Measurements from ENCODE around the gene CEACAM4.

The CEACAM4 gene

GRCh38 chr19:41627966-41628675 lies 1.2 kb upstream of the CEACAM4 start:
- TF ChIP-seq CTCF (IDR thresholded peaks at IDR 0.05; ENCODE audit: low read depth, low read length) = no peak
- no peak overlapping the region for H3K4me3 ChIP-seq (ENCODE audit: low read depth, low read length)
- no peak for DNase-seq
- H3K36me3 ChIP-seq = no peaks in the 10 kb centered on the region
- no peaks in the 10 kb centered on the region for H3K9me3 ChIP-seq
- H3K4me1 ChIP-seq = no peaks in the 10 kb centered on the region
- peaks cover 30% of the 10 kb centered on the region for H3K27me3 ChIP-seq

DNA sequence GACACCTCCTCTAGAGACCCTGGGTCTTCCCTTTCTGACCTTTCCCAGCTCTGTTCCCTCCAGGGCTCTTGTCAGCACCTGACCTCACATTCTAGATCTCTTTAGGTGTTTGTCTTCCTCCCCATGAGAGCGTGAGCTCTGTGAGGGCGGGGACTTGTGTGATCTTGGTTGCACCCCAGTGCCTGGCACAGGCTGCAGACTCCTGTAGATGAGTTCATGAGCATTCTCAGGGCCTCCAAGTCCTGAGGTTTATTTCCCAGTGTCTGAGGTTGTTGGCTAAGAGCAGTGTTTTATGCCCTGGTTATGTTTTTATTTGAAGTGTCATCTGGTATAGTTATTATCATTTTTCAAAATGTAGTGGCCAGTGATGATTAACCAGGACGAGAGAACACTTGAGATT lies 596 bp downstream of the CEACAM4 start:
- Histone ChIP-seq H3K9me3 (no peaks in the 10 kb centered on the region), H3K4me3 (ENCODE audit: low read depth, low read length) (no peak overlapping the region), H3K36me3 (no peaks in the 10 kb centered on the region), H3K27me3 (peaks cover 26% of the 10 kb centered on the region), H3K4me1 (no peaks in the 10 kb centered on the region)
- TF ChIP-seq CTCF (IDR thresholded peaks at IDR 0.05; ENCODE audit: low read depth, low read length) = no peak
- DNase-seq = no peak

DNA sequence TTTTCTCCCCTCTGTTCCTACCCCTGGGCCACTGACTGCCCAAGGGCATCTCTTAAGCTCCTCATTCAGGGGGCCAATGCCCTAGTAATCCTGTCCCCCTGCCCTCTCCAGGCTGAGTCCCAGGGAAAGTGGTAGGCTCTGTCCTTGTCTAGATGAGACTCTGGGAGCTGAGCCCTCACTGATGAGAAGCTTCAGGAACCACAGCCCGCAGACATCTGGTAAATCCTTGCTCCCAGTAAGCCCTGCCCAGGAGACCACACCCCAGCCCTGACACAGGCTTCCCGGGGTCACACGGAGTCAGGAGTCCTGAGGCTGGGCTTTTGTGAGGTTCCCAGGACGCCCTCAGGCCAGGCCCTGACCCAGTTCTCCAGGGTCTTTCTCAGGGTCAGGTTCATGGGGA lies 1.9 kb downstream of the CEACAM4 start:
- H3K27me3 ChIP-seq = peaks cover 22% of the 10 kb centered on the region
- no peak for DNase-seq

DNA sequence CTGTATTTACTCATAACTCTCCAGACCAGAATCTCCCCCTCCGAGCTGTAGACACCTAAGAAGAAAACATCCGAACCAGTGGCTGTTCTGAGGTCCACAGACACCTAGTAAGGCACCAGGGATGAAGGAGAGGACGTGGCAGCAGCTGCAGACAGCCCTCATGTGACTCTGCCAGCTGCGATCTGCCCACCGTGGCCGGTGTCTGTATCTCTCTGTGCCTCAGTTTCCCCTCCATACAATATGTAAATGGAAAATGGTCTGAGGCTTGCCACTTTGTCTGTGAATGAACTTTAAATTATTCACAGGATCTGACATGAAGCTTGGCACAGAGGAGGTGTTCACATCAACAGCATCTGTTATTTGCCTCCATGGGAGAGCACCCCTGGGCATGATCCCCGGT lies 2.4 kb downstream of the CEACAM4 start:
- Histone ChIP-seq H3K9me3 (no peaks in the 10 kb centered on the region), H3K27me3 (peaks cover 20% of the 10 kb centered on the region), H3K4me1 (no peaks in the 10 kb centered on the region), H3K4me3 (ENCODE audit: low read depth, low read length) (no peak overlapping the region), H3K36me3 (no peaks in the 10 kb centered on the region)
- DNase-seq = no peak
- no peak for TF ChIP-seq CTCF (IDR thresholded peaks at IDR 0.05; ENCODE audit: low read depth, low read length)

More for the DNA sequence above, 1.9 kb downstream of the CEACAM4 start:
- Histone ChIP-seq H3K9me3 (no peaks in the 10 kb centered on the region), H3K36me3 (no peaks in the 10 kb centered on the region), H3K4me1 (no peaks in the 10 kb centered on the region), H3K4me3 (ENCODE audit: low read depth, low read length) (no peak overlapping the region)
- no peak for TF ChIP-seq CTCF (IDR thresholded peaks at IDR 0.05; ENCODE audit: low read depth, low read length)

DNA sequence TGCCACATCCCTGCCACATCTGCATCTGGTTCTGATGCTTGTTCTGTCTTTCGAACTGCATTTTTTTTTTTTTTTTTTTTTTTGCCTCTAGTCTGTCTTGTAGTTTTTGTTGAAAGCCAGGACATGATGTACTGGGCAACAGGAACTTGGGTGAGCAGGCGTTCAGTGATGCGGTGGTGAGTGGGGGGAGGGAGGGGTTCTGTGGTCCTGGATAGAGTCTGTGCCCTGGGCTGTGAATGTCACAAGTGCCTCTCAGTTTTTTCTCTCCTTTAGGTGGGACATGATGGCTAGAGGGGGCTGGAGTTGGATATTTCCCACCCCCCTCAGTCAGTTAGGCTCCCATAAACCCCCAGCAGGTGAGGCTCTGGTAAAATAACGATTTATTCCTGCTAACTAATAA lies 3.5 kb downstream of the CEACAM4 start:
- Histone ChIP-seq H3K36me3 (no peaks in the 10 kb centered on the region), H3K4me3 (ENCODE audit: low read depth, low read length) (no peak overlapping the region), H3K27me3 (peaks cover 13% of the 10 kb centered on the region; the same call in 1 of the 2 replicates), H3K4me1 (no peaks in the 10 kb centered on the region), H3K9me3 (no peaks in the 10 kb centered on the region)
- TF ChIP-seq CTCF (IDR thresholded peaks at IDR 0.05; ENCODE audit: low read depth, low read length) = no peak
- no peak for DNase-seq

GRCh38 chr19:41621654-41622053 lies 5.2 kb downstream of the CEACAM4 start:
- Histone ChIP-seq H3K4me1 (no peaks in the 10 kb centered on the region), H3K4me3 (ENCODE audit: low read depth, low read length) (no peak overlapping the region), H3K36me3 (no peaks in the 10 kb centered on the region), H3K27me3 (peaks cover 3% of the 10 kb centered on the region; the same call in 1 of the 2 replicates), H3K9me3 (no peaks in the 10 kb centered on the region)
- no peak for DNase-seq
- TF ChIP-seq CTCF (IDR thresholded peaks at IDR 0.05; ENCODE audit: low read depth, low read length) = no peak

All from BE2C (cell line).